ENCODE data around the gene GJB1.

DNA sequence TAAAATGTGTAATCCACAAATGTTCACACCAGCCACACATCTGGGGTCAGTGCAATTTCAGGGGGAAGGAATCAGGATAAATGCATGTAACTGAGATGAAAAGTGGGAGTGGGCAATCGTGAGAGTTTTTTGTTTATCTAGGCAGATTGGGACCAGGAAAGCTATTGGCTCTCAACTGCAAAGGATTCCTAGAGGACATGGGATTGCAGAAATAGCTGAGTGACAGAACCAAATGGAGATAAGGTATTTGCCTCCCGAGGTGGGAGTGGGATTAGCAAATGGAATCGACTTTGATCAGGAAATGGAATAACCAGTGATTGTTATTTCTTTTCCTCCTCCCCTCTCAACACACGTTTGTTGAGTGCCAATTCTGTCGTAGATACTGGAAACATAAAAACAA lies 38.9 kb upstream of the GJB1 start:
- TF ChIP-seq, protein P1, sequence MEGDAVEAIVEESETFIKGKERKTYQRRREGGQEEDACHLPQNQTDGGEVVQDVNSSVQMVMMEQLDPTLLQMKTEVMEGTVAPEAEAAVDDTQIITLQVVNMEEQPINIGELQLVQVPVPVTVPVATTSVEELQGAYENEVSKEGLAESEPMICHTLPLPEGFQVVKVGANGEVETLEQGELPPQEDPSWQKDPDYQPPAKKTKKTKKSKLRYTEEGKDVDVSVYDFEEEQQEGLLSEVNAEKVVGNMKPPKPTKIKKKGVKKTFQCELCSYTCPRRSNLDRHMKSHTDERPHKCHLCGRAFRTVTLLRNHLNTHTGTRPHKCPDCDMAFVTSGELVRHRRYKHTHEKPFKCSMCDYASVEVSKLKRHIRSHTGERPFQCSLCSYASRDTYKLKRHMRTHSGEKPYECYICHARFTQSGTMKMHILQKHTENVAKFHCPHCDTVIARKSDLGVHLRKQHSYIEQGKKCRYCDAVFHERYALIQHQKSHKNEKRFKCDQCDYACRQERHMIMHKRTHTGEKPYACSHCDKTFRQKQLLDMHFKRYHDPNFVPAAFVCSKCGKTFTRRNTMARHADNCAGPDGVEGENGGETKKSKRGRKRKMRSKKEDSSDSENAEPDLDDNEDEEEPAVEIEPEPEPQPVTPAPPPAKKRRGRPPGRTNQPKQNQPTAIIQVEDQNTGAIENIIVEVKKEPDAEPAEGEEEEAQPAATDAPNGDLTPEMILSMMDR (IDR thresholded peaks at IDR 0.05): no peak
- no peak for TF ChIP-seq EZH2 (IDR thresholded peaks at IDR 0.05; ENCODE audit: borderline replicate concordance, insufficient read depth, low read depth, low read length, poor library complexity, severe bottlenecking)
